GM23338 (cell line): ENCODE results near the gene TMEM244. TPM values are rescaled to one million over a fixed set of nuclear protein-coding genes. Genes with fewer than 3 reads are reported as not detected.

Source experiments
- ATAC-seq: fragments of 200-7000 bp; cut with Tn5 transposase; 3 replicates; pipeline ENCODE4 v1.9.1; 2020
- DNase-seq: peaks from one replicate; pipeline ENCODE4 v3.0.0-alpha.2; 2015; ENCODE audit warnings: low spot score
- H2AFZ ChIP-seq: fragments of 200-600 bp; sonication (generic); 2 replicates; pipeline ENCODE4 v1.8.0; 2016; ENCODE audit warnings: antibody characterized with exemption, mild to moderate bottlenecking, moderate library complexity
- H3F3A ChIP-seq: fragments of 200-600 bp; sonication (generic); replicated peaks from 2 replicates; pipeline ENCODE4 v1.8.0; 2017; ENCODE audit warnings: antibody characterized with exemption, mixed run types, low read depth
- H3K27ac ChIP-seq: fragments of 200-600 bp; sonication (generic); 2 replicates; pipeline ENCODE4 v1.6.1; 2016; ENCODE audit warnings: low read depth
- H3K27me3 ChIP-seq: fragments of 200-600 bp; sonication (generic); 2 replicates; pipeline ENCODE4 v1.8.0; 2016; ENCODE audit warnings: mild to moderate bottlenecking, mixed run types, moderate library complexity; ENCODE audit not compliant: insufficient read depth
- H3K36me3 ChIP-seq: fragments of 200-600 bp; sonication (generic); 2 replicates; pipeline ENCODE4 v1.8.0; 2016; ENCODE audit warnings: mild to moderate bottlenecking; ENCODE audit not compliant: insufficient read depth
- H3K4me1 ChIP-seq: fragments of 200-600 bp; sonication (generic); 2 replicates; pipeline ENCODE4 v1.8.0; 2016; ENCODE audit warnings: mild to moderate bottlenecking, moderate library complexity; ENCODE audit not compliant: insufficient read depth
- H3K4me2 ChIP-seq: fragments of 200-600 bp; sonication (generic); 2 replicates; pipeline ENCODE4 v1.7.1; 2017; ENCODE audit warnings: mixed run types
- H3K4me3 ChIP-seq: fragments of 200-600 bp; sonication (generic); 2 replicates; pipeline ENCODE4 v1.6.1; 2016; ENCODE audit warnings: mixed run types
- H3K79me2 ChIP-seq: fragments of 200-600 bp; sonication (generic); replicated peaks from 2 replicates; pipeline ENCODE4 v1.8.0; 2017; ENCODE audit warnings: mild to moderate bottlenecking; ENCODE audit not compliant: insufficient read depth
- H3K9me2 ChIP-seq: fragments of 200-600 bp; sonication (generic); 2 replicates; pipeline ENCODE4 v1.8.0; 2017; ENCODE audit not compliant: insufficient read depth
- H4K20me1 ChIP-seq: fragments of 200-600 bp; sonication (generic); replicated peaks from 2 replicates; pipeline ENCODE4 v1.8.0; 2017; ENCODE audit warnings: mild to moderate bottlenecking; ENCODE audit not compliant: insufficient read depth
- H3K27ac Mint-ChIP-seq: 2 replicates; pipeline ENCODE4 v1.8.0; 2020; ENCODE audit warnings: inconsistent platforms, mild to moderate bottlenecking, moderate library complexity, mixed read lengths
- H3K27me3 Mint-ChIP-seq: 3 replicates; pipeline ENCODE4 v1.8.0; 2022; ENCODE audit warnings: low read depth, mild to moderate bottlenecking, moderate library complexity, mixed read lengths, inconsistent platforms; ENCODE audit not compliant: insufficient read depth, poor library complexity
- H3K36me3 Mint-ChIP-seq: 3 replicates; pipeline ENCODE4 v1.8.0; 2021; ENCODE audit warnings: low read depth, mild to moderate bottlenecking, inconsistent platforms, moderate library complexity, mixed read lengths
- H3K4me1 Mint-ChIP-seq: 3 replicates; pipeline ENCODE4 v1.8.0; 2020; ENCODE audit warnings: mild to moderate bottlenecking, inconsistent platforms, mixed read lengths
- H3K4me3 Mint-ChIP-seq: 3 replicates; pipeline ENCODE4 v1.8.0; 2021; ENCODE audit warnings: moderate library complexity, mild to moderate bottlenecking, inconsistent platforms, mixed read lengths
- H3K9me3 Mint-ChIP-seq: 3 replicates; pipeline ENCODE4 v1.8.0; 2020; ENCODE audit warnings: moderate library complexity, mild to moderate bottlenecking, inconsistent platforms, mixed read lengths
- CREB1 ChIP-seq: fragments of 250-450 bp; sonication (Bioruptor Pico); IDR thresholded peaks from 2 replicates; pipeline ENCODE4 v1.5.0; 2020; ENCODE audit warnings: low read depth, mild to moderate bottlenecking, moderate library complexity
- EZH2 ChIP-seq: fragments of 200-600 bp; sonication (generic); IDR thresholded peaks from one replicate; pipeline ENCODE4 v1.8.0; 2017; ENCODE audit warnings: antibody characterized with exemption, mild to moderate bottlenecking, low read depth; ENCODE audit not compliant: unreplicated experiment
- EZH2phosphoT487 ChIP-seq: fragments of 200-600 bp; sonication (generic); IDR thresholded peaks from one replicate; pipeline ENCODE4 v1.8.1; 2018; ENCODE audit warnings: antibody characterized with exemption; ENCODE audit not compliant: unreplicated experiment
- JUNB ChIP-seq: IDR thresholded peaks from one replicate; pipeline ENCODE4 v1.6.1; 2016; ENCODE audit warnings: antibody characterized with exemption; ENCODE audit not compliant: unreplicated experiment
- STAT1 ChIP-seq: IDR thresholded peaks from one replicate; pipeline ENCODE4 v1.6.1; 2016; ENCODE audit warnings: antibody characterized with exemption; ENCODE audit not compliant: unreplicated experiment
- ZNF114 ChIP-seq: fragments of 250-450 bp; sonication (Bioruptor Pico); IDR thresholded peaks from 2 replicates; pipeline ENCODE4 v1.5.0; 2020; ENCODE audit warnings: mild to moderate bottlenecking, moderate library complexity
- polyA plus RNA-seq: library from polyadenylated mRNA; unstranded; fragments of >200 nt; fragmentation: Nextera tagmentation; extraction: Ambion mirVana; gene quantifications from 2 replicates; pipeline ENCODE4 v1.2.1, GENCODE V29; 2016
- total RNA-seq: library from RNA; depleted of rRNA; stranded (reverse); fragments of >200 nt; shearing (Covaris generic); gene quantifications from 2 replicates; pipeline ENCODE4 v1.2.3, GENCODE V29; 2014
- TF ChIP-seq, protein P1 (sequence below), 2 experiments: fragments of 200-600 bp in 1 of 2; sonication (generic) in 1 of 2; conservative IDR thresholded peaks; 2 replicates each; pipeline versions ENCODE4 v1.5.1 to v1.6.1; 2016 to 2017; ENCODE audit warnings: antibody characterized with exemption in 2 of 2, low read depth in 2 of 2, mild to moderate bottlenecking in 2 of 2, moderate library complexity in 1 of 2
- TF ChIP-seq, protein P2 (sequence below): IDR thresholded peaks from 2 replicates; pipeline ENCODE4 v1.6.1; 2016; ENCODE audit warnings: antibody characterized with exemption
- TF ChIP-seq, protein P3 (sequence below): fragments of 250-450 bp; sonication (Bioruptor Pico); IDR thresholded peaks from 2 replicates; pipeline ENCODE4 v1.5.0; 2020; ENCODE audit warnings: mild to moderate bottlenecking, moderate library complexity
- TF ChIP-seq, protein P4 (sequence below): IDR thresholded peaks from one replicate; pipeline ENCODE4 v1.6.1; 2018; ENCODE audit warnings: antibody characterized with exemption; ENCODE audit not compliant: unreplicated experiment

TMEM244 gene
- total and polyA plus RNA-seq, 2 experiments from 2014 or later = not detected

DNA sequence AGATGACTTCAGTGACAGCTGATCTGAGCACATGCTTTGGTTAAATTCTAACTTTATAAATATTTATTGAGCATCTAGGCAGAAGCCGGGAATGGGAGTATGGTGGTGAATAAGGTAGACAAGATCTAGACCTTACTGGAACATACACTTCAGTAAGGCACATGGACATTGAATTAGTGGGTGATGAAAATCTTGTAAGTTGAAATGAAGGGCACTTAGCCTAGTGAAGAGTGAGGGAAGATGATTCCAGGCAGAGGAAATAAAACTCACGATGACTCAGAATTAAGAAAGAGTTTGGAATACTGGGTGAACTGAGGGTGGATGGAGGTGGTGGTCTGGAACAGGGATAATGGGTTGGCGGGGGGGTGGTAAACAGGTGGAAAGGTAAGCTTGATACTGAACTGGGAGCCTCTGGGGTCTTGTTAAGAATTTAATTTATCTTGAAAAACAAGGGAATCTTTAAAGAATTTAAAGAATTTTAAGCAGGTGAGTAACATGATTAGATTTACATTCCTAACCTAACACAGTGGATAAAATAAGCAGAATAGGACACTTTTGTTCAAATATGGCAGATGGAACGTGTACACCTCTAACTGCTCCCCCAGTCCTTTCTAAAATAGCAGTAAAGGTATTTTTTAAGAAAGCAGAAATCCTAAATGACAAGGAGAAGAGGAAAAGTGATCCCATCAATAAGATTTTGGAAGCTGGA, 75.9 kb downstream of the TMEM244 start:
- Histone ChIP-seq H3K27ac (no peak overlapping the region), H2AFZ (peak overlapping the region; percentile 70; the same call in 1 of the 2 replicates), H3F3A (no peaks in the 10 kb centered on the region), H3K4me3 (no peak overlapping the region), H3K4me1 (no peaks in the 10 kb centered on the region), H3K4me2 (no peak overlapping the region), H3K9me2 (no peaks in the 10 kb centered on the region), H3K36me3 (no peaks in the 10 kb centered on the region), H3K27me3 (no peaks in the 10 kb centered on the region), H4K20me1 (no peaks in the 10 kb centered on the region), H3K79me2 (no peaks in the 10 kb centered on the region)
- DNase-seq (no peak), ATAC-seq (no peak)
- Mint-ChIP-seq H3K4me3 (no peak overlapping the region), H3K9me3 (no peaks in the 10 kb centered on the region), H3K27me3 (no peaks in the 10 kb centered on the region), H3K4me1 (peaks cover 5% of the 10 kb centered on the region; the same call in 1 of the 3 replicates), H3K27ac (0 out of 2 replicates have a peak overlapping the region, but pooled peaks have one; percentile 29), H3K36me3 (no peaks in the 10 kb centered on the region)
- TF ChIP-seq, protein P1, sequence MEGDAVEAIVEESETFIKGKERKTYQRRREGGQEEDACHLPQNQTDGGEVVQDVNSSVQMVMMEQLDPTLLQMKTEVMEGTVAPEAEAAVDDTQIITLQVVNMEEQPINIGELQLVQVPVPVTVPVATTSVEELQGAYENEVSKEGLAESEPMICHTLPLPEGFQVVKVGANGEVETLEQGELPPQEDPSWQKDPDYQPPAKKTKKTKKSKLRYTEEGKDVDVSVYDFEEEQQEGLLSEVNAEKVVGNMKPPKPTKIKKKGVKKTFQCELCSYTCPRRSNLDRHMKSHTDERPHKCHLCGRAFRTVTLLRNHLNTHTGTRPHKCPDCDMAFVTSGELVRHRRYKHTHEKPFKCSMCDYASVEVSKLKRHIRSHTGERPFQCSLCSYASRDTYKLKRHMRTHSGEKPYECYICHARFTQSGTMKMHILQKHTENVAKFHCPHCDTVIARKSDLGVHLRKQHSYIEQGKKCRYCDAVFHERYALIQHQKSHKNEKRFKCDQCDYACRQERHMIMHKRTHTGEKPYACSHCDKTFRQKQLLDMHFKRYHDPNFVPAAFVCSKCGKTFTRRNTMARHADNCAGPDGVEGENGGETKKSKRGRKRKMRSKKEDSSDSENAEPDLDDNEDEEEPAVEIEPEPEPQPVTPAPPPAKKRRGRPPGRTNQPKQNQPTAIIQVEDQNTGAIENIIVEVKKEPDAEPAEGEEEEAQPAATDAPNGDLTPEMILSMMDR (conservative IDR thresholded peaks at IDR 0.05; ENCODE audit: low read depth in 2 of 2) = no peak
- TF ChIP-seq, protein P2, sequence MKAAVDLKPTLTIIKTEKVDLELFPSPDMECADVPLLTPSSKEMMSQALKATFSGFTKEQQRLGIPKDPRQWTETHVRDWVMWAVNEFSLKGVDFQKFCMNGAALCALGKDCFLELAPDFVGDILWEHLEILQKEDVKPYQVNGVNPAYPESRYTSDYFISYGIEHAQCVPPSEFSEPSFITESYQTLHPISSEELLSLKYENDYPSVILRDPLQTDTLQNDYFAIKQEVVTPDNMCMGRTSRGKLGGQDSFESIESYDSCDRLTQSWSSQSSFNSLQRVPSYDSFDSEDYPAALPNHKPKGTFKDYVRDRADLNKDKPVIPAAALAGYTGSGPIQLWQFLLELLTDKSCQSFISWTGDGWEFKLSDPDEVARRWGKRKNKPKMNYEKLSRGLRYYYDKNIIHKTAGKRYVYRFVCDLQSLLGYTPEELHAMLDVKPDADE = no peak
- TF ChIP-seq ZNF114 (CRISPR knock-in tag) = no peak
- TF ChIP-seq EZH2phosphoT487 = no peak
- no peak for TF ChIP-seq EZH2
- TF ChIP-seq STAT1 = no peak
- TF ChIP-seq, protein P3, sequence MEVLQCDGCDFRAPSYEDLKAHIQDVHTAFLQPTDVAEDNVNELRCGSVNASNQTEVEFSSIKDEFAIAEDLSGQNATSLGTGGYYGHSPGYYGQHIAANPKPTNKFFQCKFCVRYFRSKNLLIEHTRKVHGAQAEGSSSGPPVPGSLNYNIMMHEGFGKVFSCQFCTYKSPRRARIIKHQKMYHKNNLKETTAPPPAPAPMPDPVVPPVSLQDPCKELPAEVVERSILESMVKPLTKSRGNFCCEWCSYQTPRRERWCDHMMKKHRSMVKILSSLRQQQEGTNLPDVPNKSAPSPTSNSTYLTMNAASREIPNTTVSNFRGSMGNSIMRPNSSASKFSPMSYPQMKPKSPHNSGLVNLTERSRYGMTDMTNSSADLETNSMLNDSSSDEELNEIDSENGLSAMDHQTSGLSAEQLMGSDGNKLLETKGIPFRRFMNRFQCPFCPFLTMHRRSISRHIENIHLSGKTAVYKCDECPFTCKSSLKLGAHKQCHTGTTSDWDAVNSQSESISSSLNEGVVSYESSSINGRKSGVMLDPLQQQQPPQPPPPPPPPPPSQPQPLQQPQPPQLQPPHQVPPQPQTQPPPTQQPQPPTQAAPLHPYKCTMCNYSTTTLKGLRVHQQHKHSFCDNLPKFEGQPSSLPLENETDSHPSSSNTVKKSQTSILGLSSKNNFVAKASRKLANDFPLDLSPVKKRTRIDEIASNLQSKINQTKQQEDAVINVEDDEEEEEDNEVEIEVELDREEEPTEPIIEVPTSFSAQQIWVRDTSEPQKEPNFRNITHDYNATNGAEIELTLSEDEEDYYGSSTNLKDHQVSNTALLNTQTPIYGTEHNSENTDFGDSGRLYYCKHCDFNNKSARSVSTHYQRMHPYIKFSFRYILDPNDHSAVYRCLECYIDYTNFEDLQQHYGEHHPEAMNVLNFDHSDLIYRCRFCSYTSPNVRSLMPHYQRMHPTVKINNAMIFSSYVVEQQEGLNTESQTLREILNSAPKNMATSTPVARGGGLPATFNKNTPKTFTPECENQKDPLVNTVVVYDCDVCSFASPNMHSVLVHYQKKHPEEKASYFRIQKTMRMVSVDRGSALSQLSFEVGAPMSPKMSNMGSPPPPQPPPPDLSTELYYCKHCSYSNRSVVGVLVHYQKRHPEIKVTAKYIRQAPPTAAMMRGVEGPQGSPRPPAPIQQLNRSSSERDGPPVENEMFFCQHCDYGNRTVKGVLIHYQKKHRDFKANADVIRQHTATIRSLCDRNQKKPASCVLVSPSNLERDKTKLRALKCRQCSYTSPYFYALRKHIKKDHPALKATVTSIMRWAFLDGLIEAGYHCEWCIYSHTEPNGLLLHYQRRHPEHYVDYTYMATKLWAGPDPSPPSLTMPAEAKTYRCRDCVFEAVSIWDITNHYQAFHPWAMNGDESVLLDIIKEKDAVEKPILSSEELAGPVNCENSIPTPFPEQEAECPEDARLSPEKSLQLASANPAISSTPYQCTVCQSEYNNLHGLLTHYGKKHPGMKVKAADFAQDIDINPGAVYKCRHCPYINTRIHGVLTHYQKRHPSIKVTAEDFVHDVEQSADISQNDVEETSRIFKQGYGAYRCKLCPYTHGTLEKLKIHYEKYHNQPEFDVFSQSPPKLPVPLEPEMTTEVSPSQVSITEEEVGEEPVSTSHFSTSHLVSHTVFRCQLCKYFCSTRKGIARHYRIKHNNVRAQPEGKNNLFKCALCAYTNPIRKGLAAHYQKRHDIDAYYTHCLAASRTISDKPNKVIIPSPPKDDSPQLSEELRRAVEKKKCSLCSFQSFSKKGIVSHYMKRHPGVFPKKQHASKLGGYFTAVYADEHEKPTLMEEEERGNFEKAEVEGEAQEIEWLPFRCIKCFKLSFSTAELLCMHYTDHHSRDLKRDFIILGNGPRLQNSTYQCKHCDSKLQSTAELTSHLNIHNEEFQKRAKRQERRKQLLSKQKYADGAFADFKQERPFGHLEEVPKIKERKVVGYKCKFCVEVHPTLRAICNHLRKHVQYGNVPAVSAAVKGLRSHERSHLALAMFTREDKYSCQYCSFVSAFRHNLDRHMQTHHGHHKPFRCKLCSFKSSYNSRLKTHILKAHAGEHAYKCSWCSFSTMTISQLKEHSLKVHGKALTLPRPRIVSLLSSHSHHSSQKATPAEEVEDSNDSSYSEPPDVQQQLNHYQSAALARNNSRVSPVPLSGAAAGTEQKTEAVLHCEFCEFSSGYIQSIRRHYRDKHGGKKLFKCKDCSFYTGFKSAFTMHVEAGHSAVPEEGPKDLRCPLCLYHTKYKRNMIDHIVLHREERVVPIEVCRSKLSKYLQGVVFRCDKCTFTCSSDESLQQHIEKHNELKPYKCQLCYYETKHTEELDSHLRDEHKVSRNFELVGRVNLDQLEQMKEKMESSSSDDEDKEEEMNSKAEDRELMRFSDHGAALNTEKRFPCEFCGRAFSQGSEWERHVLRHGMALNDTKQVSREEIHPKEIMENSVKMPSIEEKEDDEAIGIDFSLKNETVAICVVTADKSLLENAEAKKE (CRISPR knock-in tag) = no peak
- TF ChIP-seq, protein P4, sequence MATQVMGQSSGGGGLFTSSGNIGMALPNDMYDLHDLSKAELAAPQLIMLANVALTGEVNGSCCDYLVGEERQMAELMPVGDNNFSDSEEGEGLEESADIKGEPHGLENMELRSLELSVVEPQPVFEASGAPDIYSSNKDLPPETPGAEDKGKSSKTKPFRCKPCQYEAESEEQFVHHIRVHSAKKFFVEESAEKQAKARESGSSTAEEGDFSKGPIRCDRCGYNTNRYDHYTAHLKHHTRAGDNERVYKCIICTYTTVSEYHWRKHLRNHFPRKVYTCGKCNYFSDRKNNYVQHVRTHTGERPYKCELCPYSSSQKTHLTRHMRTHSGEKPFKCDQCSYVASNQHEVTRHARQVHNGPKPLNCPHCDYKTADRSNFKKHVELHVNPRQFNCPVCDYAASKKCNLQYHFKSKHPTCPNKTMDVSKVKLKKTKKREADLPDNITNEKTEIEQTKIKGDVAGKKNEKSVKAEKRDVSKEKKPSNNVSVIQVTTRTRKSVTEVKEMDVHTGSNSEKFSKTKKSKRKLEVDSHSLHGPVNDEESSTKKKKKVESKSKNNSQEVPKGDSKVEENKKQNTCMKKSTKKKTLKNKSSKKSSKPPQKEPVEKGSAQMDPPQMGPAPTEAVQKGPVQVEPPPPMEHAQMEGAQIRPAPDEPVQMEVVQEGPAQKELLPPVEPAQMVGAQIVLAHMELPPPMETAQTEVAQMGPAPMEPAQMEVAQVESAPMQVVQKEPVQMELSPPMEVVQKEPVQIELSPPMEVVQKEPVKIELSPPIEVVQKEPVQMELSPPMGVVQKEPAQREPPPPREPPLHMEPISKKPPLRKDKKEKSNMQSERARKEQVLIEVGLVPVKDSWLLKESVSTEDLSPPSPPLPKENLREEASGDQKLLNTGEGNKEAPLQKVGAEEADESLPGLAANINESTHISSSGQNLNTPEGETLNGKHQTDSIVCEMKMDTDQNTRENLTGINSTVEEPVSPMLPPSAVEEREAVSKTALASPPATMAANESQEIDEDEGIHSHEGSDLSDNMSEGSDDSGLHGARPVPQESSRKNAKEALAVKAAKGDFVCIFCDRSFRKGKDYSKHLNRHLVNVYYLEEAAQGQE = no peak
- TF ChIP-seq CREB1 (CRISPR knock-in tag) = no peak
- TF ChIP-seq JUNB = no peak
